T-helper 2 cell treated with Interferon-gamma antibody and Interleukin-4, amounts not matched to agents 5 μg/mL and 100 μg/mL, for 36 hours (primary cell): ENCODE measurements around the gene DIAPH1.
"Not testable (repeated sequence)": the region's sequence is repeated elsewhere in the genome, so short reads cannot be mapped to it uniquely, and the experiment has no call there.

ENCODE experiments used
- DNase-seq: peaks from one replicate; pipeline ENCODE4 v3.0.0; 2021; ENCODE audit warnings: low spot score
- H3K27ac Mint-ChIP-seq: one replicate; pipeline ENCODE4 v1.8.0; 2021; ENCODE audit warnings: mild to moderate bottlenecking, mixed read lengths
- H3K27me3 Mint-ChIP-seq: one replicate; pipeline ENCODE4 v1.8.0; 2021; ENCODE audit warnings: low read depth, mixed read lengths
- H3K36me3 Mint-ChIP-seq: one replicate; pipeline ENCODE4 v1.8.0; 2021; ENCODE audit warnings: low read depth, mixed read lengths
- H3K4me1 Mint-ChIP-seq: one replicate; pipeline ENCODE4 v1.8.0; 2021; ENCODE audit warnings: low read depth, mixed read lengths
- H3K4me3 Mint-ChIP-seq: one replicate; pipeline ENCODE4 v1.8.0; 2022; ENCODE audit warnings: mild to moderate bottlenecking, moderate library complexity, mixed read lengths
- H3K9me3 Mint-ChIP-seq: one replicate; pipeline ENCODE4 v1.8.0; 2021; ENCODE audit warnings: mixed read lengths

Gene DIAPH1

GRCh38 chr5:141613344-141613743 lies 5.5 kb downstream of the DIAPH1 start:
- H3K27ac Mint-ChIP-seq = peak overlapping the region; percentile 28
- no peaks in the 10 kb centered on the region for H3K9me3 Mint-ChIP-seq
- H3K27me3 Mint-ChIP-seq = no peaks in the 10 kb centered on the region
- no peak for DNase-seq
- H3K36me3 Mint-ChIP-seq = peaks cover 61% of the 10 kb centered on the region
- H3K4me1 Mint-ChIP-seq = peaks cover 64% of the 10 kb centered on the region
- peak overlapping the region; percentile 38 for H3K4me3 Mint-ChIP-seq

- Mint-ChIP-seq H3K4me3 (peak overlapping the region; percentile 45), H3K27me3 (no peaks in the 10 kb centered on the region), H3K36me3 (peaks cover 55% of the 10 kb centered on the region), H3K4me1 (peaks cover 68% of the 10 kb centered on the region), H3K9me3 (no peaks in the 10 kb centered on the region), H3K27ac (peak overlapping the region; percentile 60)
- DNase-seq = no peak
Measured at GRCh38 chr5:141611289-141611688, 7.5 kb downstream of the DIAPH1 start.

- Mint-ChIP-seq H3K4me3 (peak overlapping the region; percentile 39), H3K36me3 (peaks cover 53% of the 10 kb centered on the region), H3K4me1 (peaks cover 72% of the 10 kb centered on the region), H3K27ac (peak overlapping the region; percentile 60)
- DNase-seq, H3K9me3 Mint-ChIP-seq, H3K27me3 Mint-ChIP-seq: not testable (repeated sequence)
Measured at GRCh38 chr5:141609921-141610320, 8.9 kb downstream of the DIAPH1 start.

- no peak for DNase-seq
- peaks cover 53% of the 10 kb centered on the region for H3K36me3 Mint-ChIP-seq
- H3K27me3 Mint-ChIP-seq = no peaks in the 10 kb centered on the region
- no peak overlapping the region for H3K27ac Mint-ChIP-seq
- peak overlapping the region; percentile 64 for H3K4me3 Mint-ChIP-seq
- H3K4me1 Mint-ChIP-seq = peaks cover 73% of the 10 kb centered on the region
- H3K9me3 Mint-ChIP-seq = no peaks in the 10 kb centered on the region
Measured at GRCh38 chr5:141609044-141609443, 9.8 kb downstream of the DIAPH1 start.

GRCh38 chr5:141608557-141608956 lies 10.2 kb downstream of the DIAPH1 start:
- Mint-ChIP-seq H3K4me3 (peak overlapping the region; percentile 64), H3K27ac (peak overlapping the region; percentile 76), H3K36me3 (peaks cover 53% of the 10 kb centered on the region), H3K9me3 (no peaks in the 10 kb centered on the region), H3K27me3 (no peaks in the 10 kb centered on the region), H3K4me1 (peaks cover 74% of the 10 kb centered on the region)
- no peak for DNase-seq

- Mint-ChIP-seq H3K9me3 (no peaks in the 10 kb centered on the region), H3K36me3 (peaks cover 50% of the 10 kb centered on the region), H3K4me3 (peak overlapping the region; percentile 74)
Measured at GRCh38 chr5:141608046-141608445, 10.8 kb downstream of the DIAPH1 start.

GRCh38 chr5:141605523-141606277 lies 13.1 kb downstream of the DIAPH1 start:
- H3K9me3 Mint-ChIP-seq = no peaks in the 10 kb centered on the region
- peak; percentile 76 for DNase-seq
- peaks cover 71% of the 10 kb centered on the region for H3K4me1 Mint-ChIP-seq
- peak overlapping the region; percentile 74 for H3K4me3 Mint-ChIP-seq
- no peaks in the 10 kb centered on the region for H3K27me3 Mint-ChIP-seq
- peaks cover 38% of the 10 kb centered on the region for H3K36me3 Mint-ChIP-seq
- peak overlapping the region; percentile 90 for H3K27ac Mint-ChIP-seq

More at GRCh38 chr5:141608046-141608445, 10.8 kb downstream of the DIAPH1 start:
- DNase-seq = no peak
- no peaks in the 10 kb centered on the region for H3K27me3 Mint-ChIP-seq
- H3K4me1 Mint-ChIP-seq = peaks cover 72% of the 10 kb centered on the region
- peak overlapping the region; percentile 90 for H3K27ac Mint-ChIP-seq

GRCh38 chr5:141603923-141604717 lies 14.7 kb downstream of the DIAPH1 start:
- Mint-ChIP-seq H3K27me3 (no peaks in the 10 kb centered on the region), H3K36me3 (peaks cover 28% of the 10 kb centered on the region), H3K4me3 (peak overlapping the region; percentile 80), H3K9me3 (no peaks in the 10 kb centered on the region), H3K27ac (peak overlapping the region; percentile 90), H3K4me1 (peaks cover 78% of the 10 kb centered on the region)
- no peak for DNase-seq

GRCh38 chr5:141602606-141603005 lies 16.2 kb downstream of the DIAPH1 start:
- Mint-ChIP-seq H3K4me3 (peak overlapping the region; percentile 65), H3K9me3 (no peaks in the 10 kb centered on the region), H3K27me3 (no peaks in the 10 kb centered on the region), H3K36me3 (peaks cover 21% of the 10 kb centered on the region), H3K4me1 (peaks cover 80% of the 10 kb centered on the region), H3K27ac (peak overlapping the region; percentile 85)
- DNase-seq = no peak

GRCh38 chr5:141598391-141599345 lies 20.1 kb downstream of the DIAPH1 start:
- Mint-ChIP-seq H3K27me3 (no peaks in the 10 kb centered on the region), H3K4me1 (peaks cover 63% of the 10 kb centered on the region), H3K9me3 (no peaks in the 10 kb centered on the region), H3K4me3 (peak overlapping the region; percentile 51), H3K27ac (peak overlapping the region; percentile 63), H3K36me3 (peaks cover 20% of the 10 kb centered on the region)
- DNase-seq = no peak

- Mint-ChIP-seq H3K4me1 (peaks cover 60% of the 10 kb centered on the region), H3K36me3 (peaks cover 19% of the 10 kb centered on the region), H3K27me3 (no peaks in the 10 kb centered on the region), H3K4me3 (peak overlapping the region; percentile 14), H3K9me3 (no peaks in the 10 kb centered on the region), H3K27ac (no peak overlapping the region)
- no peak for DNase-seq
Measured at GRCh38 chr5:141597814-141598213, 21.0 kb downstream of the DIAPH1 start.

GRCh38 chr5:141597394-141597793 lies 21.4 kb downstream of the DIAPH1 start:
- Mint-ChIP-seq H3K27me3 (no peaks in the 10 kb centered on the region), H3K4me1 (peaks cover 60% of the 10 kb centered on the region), H3K9me3 (no peaks in the 10 kb centered on the region), H3K4me3 (peak overlapping the region; percentile 41), H3K27ac (peak overlapping the region; percentile 35), H3K36me3 (peaks cover 16% of the 10 kb centered on the region)
- no peak for DNase-seq

GRCh38 chr5:141596867-141597266 lies 21.9 kb downstream of the DIAPH1 start:
- no peak for DNase-seq
- Mint-ChIP-seq H3K9me3 (no peaks in the 10 kb centered on the region), H3K36me3 (peaks cover 20% of the 10 kb centered on the region), H3K4me1 (peaks cover 61% of the 10 kb centered on the region), H3K27ac (peak overlapping the region; percentile 9), H3K27me3 (no peaks in the 10 kb centered on the region), H3K4me3 (no peak overlapping the region)
